CD4-positive, alpha-beta T cell (primary cell): ENCODE measurements around the gene IQSEC1. TPM values are rescaled to one million over a fixed set of nuclear protein-coding genes. Genes with fewer than 3 reads are reported as not detected.

Source experiments
- ATAC-seq: fragments of 200-7000 bp; cut with Tn5 transposase; one replicate; pipeline ENCODE4 v1.10.0; 2022; ENCODE audit warnings: mild to moderate bottlenecking; ENCODE audit not compliant: poor library complexity
- CTCF ChIA-PET: fragments of 350-600 bp; sonication (Branson Sonifier 250); formaldehyde crosslinking; loops from one replicate; lab custom pipeline; 2021; ENCODE audit warnings: antibody characterized with exemption, inconsistent platforms; lab: Charles Lee
- POLR2A ChIA-PET: fragments of 350-600 bp; sonication (Branson Sonifier 250); formaldehyde crosslinking; loops from one replicate; lab custom pipeline; 2021; ENCODE audit warnings: antibody characterized with exemption, inconsistent platforms; lab: Charles Lee
- DNase-seq, 14 experiments: peaks; one replicate each; pipeline ENCODE4 v3.0.0-alpha.2; 2013 to 2020; ENCODE audit warnings: mixed read lengths in 2 of 14
- H3K27ac ChIP-seq, 2 donors: one replicate each; pipeline versions ENCODE4 v1.5.1 to v1.7.0; 2013; ENCODE audit warnings: low read length in 2 of 2, low read depth in 1 of 2, mild to moderate bottlenecking in 1 of 2
- H3K27me3 ChIP-seq, 2 experiments: 1 replicate in 1 of 2; 2 replicates in 1 of 2; pipeline versions ENCODE4 v1.6.1 to v1.7.0; 2013; ENCODE audit warnings: low read length in 2 of 2, control low read depth in 1 of 2, mild to moderate bottlenecking in 1 of 2, moderate library complexity in 1 of 2; ENCODE audit not compliant: insufficient read depth in 2 of 2, control insufficient read depth in 1 of 2
- H3K36me3 ChIP-seq: one replicate; pipeline ENCODE4 v1.6.1; 2013; ENCODE audit warnings: low read length, control low read depth; ENCODE audit not compliant: insufficient read depth
- H3K4me1 ChIP-seq: one replicate; pipeline ENCODE4 v1.6.1; 2013; ENCODE audit warnings: low read length, control low read depth; ENCODE audit not compliant: insufficient read depth
- H3K4me3 ChIP-seq: one replicate; pipeline ENCODE4 v1.5.1; 2013; ENCODE audit warnings: mild to moderate bottlenecking, low read length, moderate library complexity
- H3K9me3 ChIP-seq, 2 experiments: 1 replicate in 1 of 2; 2 replicates in 1 of 2; pipeline versions ENCODE4 v1.6.1 to v1.7.0; 2013; ENCODE audit warnings: low read length in 2 of 2, mild to moderate bottlenecking in 2 of 2, control low read depth in 1 of 2, moderate library complexity in 1 of 2; ENCODE audit not compliant: control insufficient read depth in 1 of 2, insufficient read depth in 1 of 2
- H3K27ac Mint-ChIP-seq: one replicate; pipeline ENCODE4 v1.8.0; 2020; ENCODE audit warnings: mixed read lengths
- H3K27me3 Mint-ChIP-seq: one replicate; pipeline ENCODE4 v1.8.0; 2021; ENCODE audit warnings: mixed read lengths
- H3K36me3 Mint-ChIP-seq: one replicate; pipeline ENCODE4 v1.8.0; 2021; ENCODE audit warnings: low read depth, mixed read lengths
- H3K4me1 Mint-ChIP-seq: one replicate; pipeline ENCODE4 v1.8.0; 2021; ENCODE audit warnings: low read depth, mixed read lengths
- H3K4me3 Mint-ChIP-seq: one replicate; pipeline ENCODE4 v1.8.0; 2020; ENCODE audit warnings: mild to moderate bottlenecking, mixed read lengths
- H3K9me3 Mint-ChIP-seq: one replicate; pipeline ENCODE4 v1.8.0; 2020; ENCODE audit warnings: mixed read lengths
- CTCF ChIP-seq: fragments of 200-600 bp; IDR thresholded peaks from one replicate; pipeline ENCODE4 v1.8.0; 2022; ENCODE audit warnings: antibody characterized with exemption, mild to moderate bottlenecking
- intact Hi-C, 2 experiments: fragments of 100-400 bp; cut with DNase I in 1 of 2; cut with micrococcal nuclease in 1 of 2; formaldehyde crosslinking; loops; one replicate each; pipeline versions ENCODE4 v1.15.1 to v1.9.0; 2023 to 2025; cut with DNase I, micrococcal nuclease
- total RNA-seq, 174 experiments: library from RNA in 2 of 174; stranded (reverse) in 2 of 174; gene quantifications; one replicate each; pipeline ENCODE4 v1.2.3 and lab custom pipeline; 2021 to 2026

IQSEC1 gene
- total RNA-seq, 2 experiments from 2014 or later, result 102 to 108 TPM

- H3K4me1 ChIP-seq, result no peaks in the 10 kb centered on the region
- no peak overlapping the region for H3K4me3 Mint-ChIP-seq
Observed at GRCh38 chr3:13083898-13084297, 10.7 kb upstream of the IQSEC1 start.

GRCh38 chr3:13083254-13083653 is 10.0 kb upstream of the IQSEC1 start:
- no peak overlapping the region for H3K27ac Mint-ChIP-seq
- no peak for TF ChIP-seq CTCF
- ChIA-PET CTCF (no interaction called here), POLR2A (interaction anchor here (0.6 to 0.9 kb wide), 2 partner anchors 9 to 148 kb away, joined by 3 to 4 read pairs; no protein-coding TSS in a partner anchor)
- Histone ChIP-seq H3K9me3 (no peaks in the 10 kb centered on the region), H3K27me3 (no peaks in the 10 kb centered on the region), H3K27ac (no peak overlapping the region), H3K4me3 (no peak overlapping the region), H3K4me1 (no peaks in the 10 kb centered on the region), H3K36me3 (no peaks in the 10 kb centered on the region)
- H3K4me3 Mint-ChIP-seq, result no peak overlapping the region
- no peaks in the 10 kb centered on the region for H3K27me3 Mint-ChIP-seq
- ATAC-seq (no peak), DNase-seq (no peak)
- H3K9me3 Mint-ChIP-seq, result no peaks in the 10 kb centered on the region
- no peaks in the 10 kb centered on the region for H3K4me1 Mint-ChIP-seq
- no peaks in the 10 kb centered on the region for H3K36me3 Mint-ChIP-seq
- intact Hi-C loops, result no loop called here

More at GRCh38 chr3:13083898-13084297, 10.7 kb upstream of the IQSEC1 start:
- H3K36me3 Mint-ChIP-seq, result no peaks in the 10 kb centered on the region
- H3K27ac Mint-ChIP-seq, result no peak overlapping the region
- Histone ChIP-seq H3K27ac (no peak overlapping the region), H3K27me3 (no peaks in the 10 kb centered on the region), H3K9me3 (no peaks in the 10 kb centered on the region), H3K4me3 (no peak overlapping the region), H3K36me3 (no peaks in the 10 kb centered on the region)
- H3K4me1 Mint-ChIP-seq, result no peaks in the 10 kb centered on the region
- H3K27me3 Mint-ChIP-seq, result no peaks in the 10 kb centered on the region
- ATAC-seq (no peak), DNase-seq (no peak)
- ChIA-PET POLR2A (interaction anchor here (0.9 kb wide), 1 partner anchor 8 kb away, joined by 4 read pairs; no protein-coding TSS in a partner anchor), CTCF (no interaction called here)
- TF ChIP-seq CTCF, result no peak
- H3K9me3 Mint-ChIP-seq, result no peaks in the 10 kb centered on the region
- intact Hi-C loops, result no loop called here

- H3K4me3 ChIP-seq, result no peak overlapping the region
- Mint-ChIP-seq H3K4me3 (no peak overlapping the region), H3K27me3 (no peaks in the 10 kb centered on the region), H3K9me3 (no peaks in the 10 kb centered on the region), H3K27ac (no peak overlapping the region), H3K36me3 (no peaks in the 10 kb centered on the region), H3K4me1 (no peaks in the 10 kb centered on the region)
- H3K4me1 ChIP-seq, result peaks cover under 1% of the 10 kb centered on the region
- intact Hi-C loops, result no loop called here
- POLR2A ChIA-PET, result interaction anchor here (0.6 kb wide), 1 partner anchor 148 kb away, joined by 3 read pairs; no protein-coding TSS in a partner anchor
- no peak for TF ChIP-seq CTCF
- no peak overlapping the region for H3K27ac ChIP-seq
- ATAC-seq, result no peak
- no peaks in the 10 kb centered on the region for H3K27me3 ChIP-seq
- no peaks in the 10 kb centered on the region for H3K9me3 ChIP-seq
- CTCF ChIA-PET, result interaction anchor here (0.7 kb wide), 1 partner anchor 9 kb away, joined by 3 read pairs; no protein-coding TSS in a partner anchor
- no peak for DNase-seq
- H3K36me3 ChIP-seq, result no peaks in the 10 kb centered on the region
Observed at GRCh38 chr3:13082677-13083076, 9.4 kb upstream of the IQSEC1 start.
